ENCODE measurements around the gene FAM81B. TPM values are rescaled to one million over a fixed set of nuclear protein-coding genes. Genes with fewer than 3 reads are reported as not detected.

FAM81B gene
- total and polyA plus RNA-seq, 2 of the 4 experiments (the other 2 are of a cell fraction) = not detected

DNA sequence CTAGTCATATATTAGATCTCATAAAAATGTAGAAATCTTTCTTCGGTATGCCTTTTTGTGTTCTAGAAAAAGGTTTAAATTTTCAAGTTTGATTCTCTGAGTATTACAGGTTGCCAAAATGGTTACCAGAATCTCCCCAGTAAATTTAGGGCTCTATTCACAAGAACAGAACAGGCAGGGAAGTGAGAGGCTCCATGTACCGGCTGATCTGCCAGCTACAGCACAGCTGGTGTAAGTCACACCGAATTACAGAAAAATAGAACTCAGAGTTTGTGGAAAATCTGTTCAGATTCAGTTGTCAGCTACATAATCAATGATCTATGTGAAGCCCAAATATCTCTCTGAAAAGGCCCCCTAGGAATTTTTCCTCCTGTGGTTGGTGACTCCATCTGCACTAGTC lies 10.5 kb downstream of the FAM81B start:
- 33% methylated on average over 1 of the region's 3 CpGs; no CpG with 5 or more reads in 1 of the 2 experiments for WGBS, 2 experiments (ENCODE audit: extremely low coverage in 2 of 2, insufficient read length in 1 of 2)
- no peaks in the 10 kb centered on the region; the same call in 1 of the 2 replicates for H3K27me3 ChIP-seq (ENCODE audit: control insufficient read depth, insufficient read depth, low read length)
- POLR2A ChIA-PET (ENCODE audit: unreplicated experiment) = no interaction called here
- no peaks in the 10 kb centered on the region for H3K4me1 ChIP-seq (ENCODE audit: control insufficient read depth, insufficient read depth, low read length)
- H2AK9ac ChIP-seq (replicated peaks; ENCODE audit: low read depth, low read length, poor library complexity) = no peak overlapping the region
- no peak overlapping the region for H3K18ac ChIP-seq (ENCODE audit: low read depth, low read length)
- no peak overlapping the region for H3K4me3 ChIP-seq (ENCODE audit: insufficient read depth, low read depth, low read length)
- no peak overlapping the region for H4K5ac ChIP-seq (ENCODE audit: low read depth, low read length)
- no peak overlapping the region for H2BK5ac ChIP-seq (ENCODE audit: low read depth, low read length, poor library complexity, severe bottlenecking)
- no peak overlapping the region for H2BK20ac ChIP-seq (ENCODE audit: low read depth, low read length)
- no peak for DNase-seq
- no peak overlapping the region for H3K4me2 ChIP-seq (ENCODE audit: low read depth, low read length)
- no peak for TF ChIP-seq RFX5 (IDR thresholded peaks at IDR 0.05; ENCODE audit: low read depth, low read length)
- TF ChIP-seq, protein P1, sequence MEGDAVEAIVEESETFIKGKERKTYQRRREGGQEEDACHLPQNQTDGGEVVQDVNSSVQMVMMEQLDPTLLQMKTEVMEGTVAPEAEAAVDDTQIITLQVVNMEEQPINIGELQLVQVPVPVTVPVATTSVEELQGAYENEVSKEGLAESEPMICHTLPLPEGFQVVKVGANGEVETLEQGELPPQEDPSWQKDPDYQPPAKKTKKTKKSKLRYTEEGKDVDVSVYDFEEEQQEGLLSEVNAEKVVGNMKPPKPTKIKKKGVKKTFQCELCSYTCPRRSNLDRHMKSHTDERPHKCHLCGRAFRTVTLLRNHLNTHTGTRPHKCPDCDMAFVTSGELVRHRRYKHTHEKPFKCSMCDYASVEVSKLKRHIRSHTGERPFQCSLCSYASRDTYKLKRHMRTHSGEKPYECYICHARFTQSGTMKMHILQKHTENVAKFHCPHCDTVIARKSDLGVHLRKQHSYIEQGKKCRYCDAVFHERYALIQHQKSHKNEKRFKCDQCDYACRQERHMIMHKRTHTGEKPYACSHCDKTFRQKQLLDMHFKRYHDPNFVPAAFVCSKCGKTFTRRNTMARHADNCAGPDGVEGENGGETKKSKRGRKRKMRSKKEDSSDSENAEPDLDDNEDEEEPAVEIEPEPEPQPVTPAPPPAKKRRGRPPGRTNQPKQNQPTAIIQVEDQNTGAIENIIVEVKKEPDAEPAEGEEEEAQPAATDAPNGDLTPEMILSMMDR (conservative IDR thresholded peaks at IDR 0.05; ENCODE audit: low read depth, low read length) = no peak
- TF ChIP-seq POLR2A (IDR thresholded peaks at IDR 0.05; ENCODE audit: low read depth, low read length) = no peak
- no peak for TF ChIP-seq BHLHE40 (IDR thresholded peaks at IDR 0.05; ENCODE audit: low read depth, low read length)
- TF ChIP-seq, protein P2, sequence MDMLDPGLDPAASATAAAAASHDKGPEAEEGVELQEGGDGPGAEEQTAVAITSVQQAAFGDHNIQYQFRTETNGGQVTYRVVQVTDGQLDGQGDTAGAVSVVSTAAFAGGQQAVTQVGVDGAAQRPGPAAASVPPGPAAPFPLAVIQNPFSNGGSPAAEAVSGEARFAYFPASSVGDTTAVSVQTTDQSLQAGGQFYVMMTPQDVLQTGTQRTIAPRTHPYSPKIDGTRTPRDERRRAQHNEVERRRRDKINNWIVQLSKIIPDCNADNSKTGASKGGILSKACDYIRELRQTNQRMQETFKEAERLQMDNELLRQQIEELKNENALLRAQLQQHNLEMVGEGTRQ (IDR thresholded peaks at IDR 0.05; ENCODE audit: low read depth, low read length) = no peak
- no peak for TF ChIP-seq MXI1 (IDR thresholded peaks at IDR 0.05; ENCODE audit: borderline replicate concordance, low read depth, low read length)
- no peak for TF ChIP-seq CHD1 (IDR thresholded peaks at IDR 0.05; ENCODE audit: low read depth, low read length)
- TF ChIP-seq, protein P3, sequence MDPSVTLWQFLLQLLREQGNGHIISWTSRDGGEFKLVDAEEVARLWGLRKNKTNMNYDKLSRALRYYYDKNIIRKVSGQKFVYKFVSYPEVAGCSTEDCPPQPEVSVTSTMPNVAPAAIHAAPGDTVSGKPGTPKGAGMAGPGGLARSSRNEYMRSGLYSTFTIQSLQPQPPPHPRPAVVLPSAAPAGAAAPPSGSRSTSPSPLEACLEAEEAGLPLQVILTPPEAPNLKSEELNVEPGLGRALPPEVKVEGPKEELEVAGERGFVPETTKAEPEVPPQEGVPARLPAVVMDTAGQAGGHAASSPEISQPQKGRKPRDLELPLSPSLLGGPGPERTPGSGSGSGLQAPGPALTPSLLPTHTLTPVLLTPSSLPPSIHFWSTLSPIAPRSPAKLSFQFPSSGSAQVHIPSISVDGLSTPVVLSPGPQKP (IDR thresholded peaks at IDR 0.05; ENCODE audit: borderline replicate concordance, low read depth, low read length) = no peak
- TF ChIP-seq SMC3 (IDR thresholded peaks at IDR 0.05; ENCODE audit: low read depth, low read length) = no peak
- no peak for TF ChIP-seq MAZ (IDR thresholded peaks at IDR 0.05; ENCODE audit: borderline replicate concordance, low read depth, low read length)
- TF ChIP-seq RAD21 (IDR thresholded peaks at IDR 0.05; ENCODE audit: low read length) = no peak
- no peak for TF ChIP-seq CEBPB (IDR thresholded peaks at IDR 0.05; ENCODE audit: low read depth, low read length)
- no peak for TF ChIP-seq RCOR1 (IDR thresholded peaks at IDR 0.05; ENCODE audit: insufficient replicate concordance, low read length)
- TF ChIP-seq MAFK (IDR thresholded peaks at IDR 0.05; ENCODE audit: low read depth, low read length) = no peak
- TF ChIP-seq NFE2L2 (IDR thresholded peaks at IDR 0.05; ENCODE audit: low read depth, low read length) = no peak
- H4K91ac ChIP-seq (ENCODE audit: insufficient read depth, low read depth, low read length) = no peak overlapping the region
- H3K9me1 ChIP-seq (ENCODE audit: insufficient read depth, low read length) = no peaks in the 10 kb centered on the region
- in situ Hi-C loops (cut with MboI; ENCODE audit: low sequenced_read_pairs) = no loop called here
- H3K9ac ChIP-seq (ENCODE audit: low read depth, low read length) = no peak overlapping the region
- no peak overlapping the region for H3K56ac ChIP-seq (ENCODE audit: extremely low read depth, insufficient read depth, low read length)
- H2BK120ac ChIP-seq (ENCODE audit: low read depth, low read length) = no peak overlapping the region
- H2BK15ac ChIP-seq (ENCODE audit: low read depth, low read length) = no peak overlapping the region
- dilution Hi-C loops (cut with HindIII; ENCODE audit: low sequenced_read_pairs, unreplicated experiment) = no loop called here
- BruUV-seq (replicated peaks) = no TSS peak
- no peak overlapping the region for H3K27ac ChIP-seq (ENCODE audit: insufficient read depth, low read length)
- no peak for ATAC-seq (ENCODE audit: low read depth)
- no peak overlapping the region for H2AFZ ChIP-seq (replicated peaks; ENCODE audit: low read length, poor library complexity)
- no peak overlapping the region for H3K23ac ChIP-seq (ENCODE audit: low read depth, low read length)
- no peak overlapping the region for H3K4ac ChIP-seq (ENCODE audit: low read depth, low read length)
- CTCF ChIA-PET = no interaction called here
- no peak overlapping the region for H2AK5ac ChIP-seq (ENCODE audit: low read depth, low read length)
- H3K36me3 ChIP-seq (ENCODE audit: control insufficient read depth, insufficient read depth, low read length) = no peaks in the 10 kb centered on the region
- H3K14ac ChIP-seq (replicated peaks; ENCODE audit: low read depth, low read length) = no peak overlapping the region
- intact Hi-C loops (cut with micrococcal nuclease) = no loop called here
- H3K79me1 ChIP-seq (ENCODE audit: low read depth in 1 of 2, low read length in 2 of 2) = no peaks in the 10 kb centered on the region
- H3K9me3 ChIP-seq (ENCODE audit: control insufficient read depth, insufficient read depth, low read length) = no peaks in the 10 kb centered on the region
- H4K8ac ChIP-seq (ENCODE audit: low read depth in 2 of 2, low read length in 2 of 2) = no peak overlapping the region
- H4K20me1 ChIP-seq (ENCODE audit: insufficient read depth, low read length) = no peaks in the 10 kb centered on the region

All from IMR-90 (cell line).